SIG-M5 (cell line): Measurements from ENCODE around the gene SLC9A9.

ENCODE experiments used
- DNase-seq: peaks from one replicate; lab custom pipeline; 2025; lab: John Stamatoyannopoulos, UW

SLC9A9 gene

DNA sequence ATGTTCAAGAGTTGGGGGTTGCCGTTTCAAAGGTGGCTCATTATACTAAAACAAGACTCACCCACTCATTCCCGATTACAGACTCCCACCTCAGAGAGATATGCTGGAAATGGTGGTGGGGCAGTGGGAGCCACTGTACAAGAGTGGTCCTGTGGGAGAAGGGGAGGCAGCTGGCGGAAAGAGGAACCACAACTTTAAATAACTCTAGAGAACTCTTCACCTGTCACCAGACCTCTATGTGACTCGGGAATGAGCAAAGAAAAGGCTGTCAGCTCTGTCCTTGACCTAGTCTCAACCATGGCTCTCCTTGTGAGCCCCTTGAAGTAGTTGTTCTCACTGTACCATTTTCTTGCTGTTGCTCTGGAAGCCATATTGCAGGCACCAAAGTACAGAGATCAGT is 434.9 kb downstream of the SLC9A9 start:
- no peak for DNase-seq

DNA sequence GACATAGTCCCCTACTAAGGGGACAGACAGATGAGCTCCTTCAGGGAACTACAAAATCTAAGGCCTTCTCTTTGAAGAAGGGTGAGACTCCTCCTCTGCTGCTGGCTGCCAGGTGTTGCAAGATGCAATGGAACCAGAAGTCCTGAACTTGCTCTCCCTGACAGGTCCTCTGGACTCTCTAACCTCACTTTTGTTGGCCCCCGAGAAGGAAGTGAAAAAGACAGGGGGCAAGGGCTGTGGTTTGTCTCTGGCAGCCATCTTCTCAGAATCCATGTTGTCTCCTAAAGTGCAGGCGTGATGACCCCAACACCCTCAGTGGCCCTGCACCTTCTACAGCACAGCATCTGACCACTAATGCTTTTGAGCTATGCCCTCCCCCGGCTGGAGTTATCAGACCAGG is 436.2 kb downstream of the SLC9A9 start:
- no peak for DNase-seq

DNA sequence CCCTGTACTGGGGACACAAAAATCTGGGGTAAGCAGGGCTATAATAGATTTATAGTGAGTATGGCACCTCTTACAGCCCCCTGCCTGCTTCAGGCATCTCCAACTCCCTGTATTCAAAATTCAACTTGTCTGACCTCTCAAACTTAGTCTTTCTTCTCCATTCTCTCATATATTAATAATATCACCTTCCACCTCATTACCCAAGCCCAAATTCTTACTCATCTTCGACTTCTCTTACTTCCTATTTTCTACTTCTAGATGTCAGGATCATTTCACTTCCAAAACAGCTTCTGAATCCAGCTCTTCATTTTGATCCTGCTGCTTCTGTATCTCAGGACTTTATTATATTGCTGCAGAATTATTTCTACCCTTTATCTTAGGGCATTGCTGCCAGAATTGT is 438.0 kb downstream of the SLC9A9 start:
- DNase-seq = no peak

DNA sequence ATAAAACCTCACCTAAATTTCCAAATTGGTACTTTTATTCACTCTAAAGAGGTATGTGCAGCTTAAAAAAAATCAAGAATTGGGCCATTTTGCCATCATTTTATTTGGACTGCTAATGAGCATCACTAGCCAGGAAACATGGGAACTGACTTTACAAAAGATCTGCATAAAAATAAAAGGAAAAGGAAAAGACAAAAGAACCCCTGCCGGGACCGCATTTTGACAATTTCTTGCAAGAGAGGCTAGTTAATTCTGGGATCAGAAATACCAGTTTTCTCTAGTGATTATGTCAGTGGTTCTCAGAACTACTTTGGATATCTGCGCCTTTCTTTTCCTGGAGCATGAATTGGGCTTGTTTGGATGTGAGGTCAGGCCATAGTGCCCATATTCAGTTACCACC is 439.5 kb downstream of the SLC9A9 start:
- no peak for DNase-seq

DNA sequence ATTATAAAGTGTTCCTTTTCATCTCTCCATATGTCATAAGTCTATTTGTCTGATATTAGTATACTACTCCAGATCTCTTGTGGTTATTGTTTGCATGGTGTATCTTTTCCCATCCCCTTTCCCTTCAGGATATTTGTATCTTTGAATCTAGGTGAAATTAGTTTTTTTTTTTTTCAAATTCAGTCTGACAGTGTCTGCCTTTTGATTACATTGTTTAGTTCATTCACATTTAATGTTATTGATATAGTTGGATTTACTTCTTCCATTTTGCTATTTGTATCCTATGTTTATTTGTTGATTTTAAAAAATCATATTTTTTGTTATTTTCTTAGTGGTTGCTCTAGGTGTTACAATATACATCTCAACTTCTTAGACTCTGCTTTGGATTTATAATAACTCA is 445.7 kb downstream of the SLC9A9 start:
- no peak for DNase-seq

DNA sequence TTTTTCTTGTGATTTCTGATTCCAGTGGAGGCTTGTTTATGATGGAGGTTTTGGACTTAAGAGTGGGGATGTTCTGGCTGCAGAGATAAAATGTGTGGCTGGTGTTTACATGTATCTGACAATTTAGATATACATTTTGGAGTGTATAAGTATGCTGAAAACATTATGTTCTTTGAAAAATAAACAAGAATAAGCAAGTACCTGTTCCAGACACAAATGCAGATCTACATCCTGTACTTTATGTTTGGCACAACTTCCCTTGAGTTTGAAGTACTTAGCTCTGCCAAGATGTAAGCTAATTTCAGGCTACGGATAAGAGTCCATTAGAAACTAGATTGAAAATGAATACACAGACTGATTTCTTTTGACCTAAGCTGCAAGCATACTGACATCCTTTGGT is 451.5 kb downstream of the SLC9A9 start:
- DNase-seq = no peak

DNA sequence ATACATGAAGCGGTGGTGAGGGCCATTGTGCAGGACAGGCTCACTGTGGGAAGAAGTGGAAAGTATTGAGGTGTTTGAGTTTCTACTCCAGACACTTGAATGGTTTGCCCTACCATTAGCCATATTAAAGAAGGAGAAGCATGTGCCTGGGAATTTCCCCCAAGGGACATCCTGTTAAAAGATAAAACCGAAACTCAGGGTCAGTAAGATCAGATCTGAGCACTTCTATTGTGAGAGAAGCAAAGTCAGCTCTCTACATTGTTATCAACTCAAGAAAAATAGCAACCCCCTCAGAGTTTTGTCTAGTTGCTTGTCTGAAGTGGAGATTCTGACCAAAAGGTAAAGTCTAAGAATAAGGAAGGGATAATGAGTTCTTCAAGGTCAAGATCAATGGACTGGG is 458.9 kb downstream of the SLC9A9 start:
- DNase-seq = no peak

DNA sequence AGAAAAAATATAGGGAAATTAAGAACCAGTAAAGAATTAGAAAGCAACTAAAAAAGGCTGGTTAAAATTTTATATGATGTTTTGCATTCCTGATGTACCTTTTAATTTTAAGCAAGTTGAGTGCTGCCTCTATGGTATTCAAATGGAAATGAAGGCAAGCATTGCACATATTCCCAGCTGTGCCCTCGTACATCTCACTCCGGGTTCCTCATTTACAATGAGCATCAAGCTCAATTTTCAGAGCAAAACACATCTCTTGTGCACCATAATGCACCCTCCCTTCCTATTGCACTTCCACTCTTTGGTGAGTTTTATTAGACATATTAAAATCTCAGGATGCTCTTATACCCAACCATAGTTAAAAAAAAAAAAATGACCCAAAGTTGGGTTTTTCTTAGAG is 460.8 kb downstream of the SLC9A9 start:
- DNase-seq = no peak

DNA sequence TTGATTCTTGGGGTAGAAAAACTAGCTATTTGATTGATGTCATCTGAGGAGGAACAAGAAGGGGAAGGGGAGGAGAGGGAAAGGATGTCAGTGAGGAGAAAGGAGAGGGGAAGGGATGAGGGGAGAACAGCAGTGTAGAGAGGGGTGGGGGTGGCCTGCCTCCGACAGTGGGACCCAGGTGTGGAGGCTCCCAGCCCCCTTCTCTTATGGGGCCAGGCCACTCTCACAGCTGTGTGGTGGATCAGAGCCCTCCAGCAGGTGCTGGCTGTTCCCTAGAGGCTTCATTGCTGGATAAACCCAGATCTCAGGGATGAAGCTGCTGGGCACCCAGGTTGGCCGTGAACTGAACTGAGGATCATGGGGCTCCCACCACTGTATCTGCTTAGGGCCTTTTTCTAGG is 464.2 kb downstream of the SLC9A9 start:
- DNase-seq = no peak

DNA sequence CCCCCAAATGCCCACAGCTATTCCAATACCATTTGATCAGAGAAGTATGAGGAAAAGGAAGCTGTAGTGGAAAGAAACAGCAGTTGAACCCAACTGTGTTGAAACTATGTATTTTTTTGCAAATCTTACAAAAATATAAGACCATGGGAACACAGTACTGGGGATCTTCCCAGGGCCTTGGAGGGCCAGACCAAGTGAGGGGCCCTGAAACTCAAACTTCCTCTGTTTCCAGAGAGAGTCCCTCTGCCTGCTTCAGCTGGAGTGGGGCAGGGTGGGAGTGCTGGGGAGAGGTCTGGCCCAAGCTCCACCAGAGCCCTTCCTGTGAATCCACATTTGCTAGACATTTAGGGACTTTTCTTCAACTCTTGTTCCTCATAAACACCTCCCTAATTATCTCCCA is 464.8 kb downstream of the SLC9A9 start:
- no peak for DNase-seq

DNA sequence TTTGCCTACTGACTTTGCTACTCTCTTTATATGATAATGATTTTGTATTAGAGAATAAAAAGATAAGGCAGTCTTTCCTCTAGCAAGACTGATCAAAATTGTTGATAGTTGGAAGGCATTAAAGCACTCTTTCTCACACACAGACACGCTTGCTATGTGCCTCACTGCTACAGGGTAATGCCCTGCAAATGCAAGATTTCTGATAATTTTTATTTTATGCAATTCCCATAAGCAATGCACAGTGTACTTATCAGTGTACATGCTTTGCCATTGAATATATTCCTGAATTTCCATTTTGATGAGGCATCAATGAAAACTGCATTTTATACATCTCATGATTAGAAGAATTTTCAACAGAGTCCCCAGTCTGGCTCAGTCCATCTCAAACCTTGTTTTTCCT is 465.5 kb downstream of the SLC9A9 start:
- no peak for DNase-seq

DNA sequence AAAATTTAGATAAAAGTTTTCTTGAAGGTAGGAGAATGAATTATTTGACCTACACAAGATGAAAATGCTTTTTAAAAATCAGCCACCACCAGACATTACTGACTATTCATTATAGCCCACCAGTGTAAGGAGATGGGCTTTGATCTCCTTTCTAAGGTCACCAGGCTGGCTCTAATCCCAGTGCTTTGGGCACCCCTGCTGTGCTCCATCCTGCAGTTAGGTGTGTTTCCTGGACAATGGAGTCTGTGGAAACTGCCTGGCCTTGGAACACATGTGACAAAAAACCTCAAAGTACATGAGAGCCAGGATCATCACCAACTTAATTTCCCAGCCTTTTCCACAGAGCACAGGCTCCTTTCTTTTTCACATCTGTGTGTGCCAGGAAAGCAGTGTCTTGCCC is 467.8 kb downstream of the SLC9A9 start:
- no peak for DNase-seq

DNA sequence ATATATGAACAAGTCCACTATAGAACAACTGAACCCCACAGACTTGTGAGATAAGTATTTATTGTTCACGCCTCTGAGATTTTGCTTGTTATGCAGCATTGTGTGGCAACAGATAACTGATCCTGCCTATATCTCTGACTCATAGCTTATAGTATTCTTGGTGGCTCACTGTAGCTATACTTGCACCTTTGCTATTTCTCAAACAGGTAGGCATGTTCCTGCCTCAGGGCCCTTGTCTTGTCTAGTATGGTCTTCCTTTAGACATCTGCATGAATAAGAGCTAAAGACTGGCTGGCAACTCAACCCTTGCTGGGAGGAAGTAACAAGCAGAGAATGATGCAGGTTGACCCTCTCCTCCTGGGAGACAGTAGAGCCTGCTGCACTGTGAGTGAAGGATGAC is 472.6 kb downstream of the SLC9A9 start:
- DNase-seq = no peak

DNA sequence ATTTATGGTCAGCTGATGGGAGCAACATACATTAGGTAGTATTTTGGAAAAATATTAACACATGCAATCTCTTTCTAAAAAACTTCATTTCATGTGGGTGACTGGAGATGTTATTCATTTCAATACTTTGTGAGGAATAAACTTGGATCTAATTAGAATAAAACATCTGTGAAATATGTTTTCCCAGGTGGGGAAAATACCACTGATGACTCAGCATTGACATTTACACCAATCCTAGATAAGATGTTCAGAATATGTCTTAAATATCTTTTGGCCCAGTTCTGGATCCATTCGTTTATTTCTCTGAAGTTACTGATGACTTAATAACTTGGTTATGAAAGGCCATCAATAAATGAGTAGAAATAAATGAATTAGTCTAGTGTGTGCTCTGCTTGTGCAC is 481.1 kb downstream of the SLC9A9 start:
- no peak for DNase-seq

DNA sequence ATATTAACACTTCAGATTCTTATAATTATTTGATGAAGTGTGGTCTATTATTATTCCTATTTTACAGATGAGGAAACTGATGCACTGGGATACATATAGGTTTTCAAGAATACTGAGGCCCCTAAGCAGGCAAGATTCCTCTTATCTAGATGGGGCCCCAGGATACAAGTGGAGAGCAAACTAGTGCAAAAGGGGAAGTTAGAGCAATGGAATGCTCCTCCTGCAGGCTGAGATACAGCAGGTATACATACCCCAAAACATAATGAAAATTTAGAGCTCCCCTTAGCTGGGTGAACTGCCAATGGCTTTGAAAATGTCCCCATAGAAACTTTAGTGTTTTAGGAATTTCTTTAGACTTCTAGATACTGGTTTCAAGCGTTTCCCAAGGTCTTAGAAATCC is 481.6 kb downstream of the SLC9A9 start:
- DNase-seq = no peak

DNA sequence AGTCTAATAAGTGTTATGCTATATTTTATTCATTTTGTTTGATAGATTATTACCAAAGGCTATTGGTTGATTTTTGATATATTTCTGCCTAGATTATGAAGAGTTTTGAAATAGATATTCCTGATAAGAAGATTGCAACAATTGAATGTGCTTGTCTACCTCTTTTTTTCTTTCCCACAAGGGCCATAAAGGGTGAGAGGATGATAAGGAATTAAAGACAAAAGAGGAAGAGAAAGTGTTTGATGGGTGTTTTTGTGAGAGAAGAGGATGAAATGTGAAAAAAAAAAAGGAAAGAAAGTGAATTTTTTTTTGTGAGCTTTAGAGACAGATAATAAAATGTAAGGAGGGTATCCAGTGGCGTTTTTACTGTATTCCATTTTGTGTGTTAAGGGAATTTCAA is 484.3 kb downstream of the SLC9A9 start:
- DNase-seq = no peak

DNA sequence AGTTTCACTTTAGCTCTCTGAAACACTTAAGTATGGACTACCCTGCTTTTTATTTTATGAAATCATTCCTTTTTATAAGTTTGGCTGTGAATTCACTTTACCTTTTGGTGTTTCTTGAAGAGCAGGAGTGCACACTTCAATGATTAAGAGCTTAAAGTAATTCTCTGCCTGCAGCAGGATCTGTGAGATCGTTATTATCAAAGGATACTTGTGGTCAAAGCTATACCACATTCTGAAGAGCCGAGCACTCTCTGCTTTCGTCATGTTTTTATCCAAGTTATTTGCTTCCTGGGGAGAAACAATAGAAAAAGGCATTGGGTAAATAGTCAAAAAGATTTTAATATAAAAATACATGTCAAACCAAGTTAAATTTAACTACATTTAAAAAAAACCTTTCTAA is 485.0 kb downstream of the SLC9A9 start:
- DNase-seq = no peak

DNA sequence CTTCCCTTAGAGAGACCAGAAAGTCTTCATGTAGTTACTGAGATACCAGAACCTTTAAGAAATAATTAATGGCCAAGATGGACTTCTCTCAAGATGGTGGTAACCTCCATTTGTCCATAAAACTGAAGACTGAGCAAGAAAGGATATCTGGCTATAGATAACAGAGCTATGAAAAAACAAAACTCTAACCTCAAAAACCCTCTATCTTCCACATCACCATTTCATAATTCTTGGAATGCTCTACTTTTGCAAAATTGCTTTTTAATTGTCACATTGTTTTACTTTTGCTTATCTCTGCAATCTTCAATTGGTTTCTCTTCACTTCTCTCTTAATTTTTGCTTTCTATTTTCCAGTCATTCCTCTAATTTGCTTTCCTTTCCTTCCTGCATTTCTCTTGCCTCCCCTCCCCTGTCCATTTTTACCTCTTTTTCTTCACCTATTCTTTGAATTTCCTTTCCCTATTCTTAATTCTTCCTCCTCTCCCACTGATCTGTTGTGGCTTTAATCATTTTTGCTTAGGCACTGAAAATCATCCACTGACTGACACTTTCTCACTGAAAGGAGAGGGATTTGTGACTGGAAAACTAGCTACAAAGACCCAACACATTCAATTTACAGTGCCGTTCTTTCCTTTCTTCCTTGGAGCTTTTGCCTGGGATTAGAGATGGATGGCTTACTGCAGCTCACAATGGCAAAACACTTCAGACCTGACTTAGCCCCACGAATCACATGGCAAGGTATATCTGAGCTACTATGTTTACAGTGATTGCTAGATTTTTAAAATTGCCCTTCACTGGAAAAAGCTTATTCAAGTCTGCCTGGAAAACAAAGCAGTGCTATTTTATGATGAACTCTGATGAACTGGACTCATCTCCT is 485.9 kb downstream of the SLC9A9 start:
- DNase-seq = no peak

DNA sequence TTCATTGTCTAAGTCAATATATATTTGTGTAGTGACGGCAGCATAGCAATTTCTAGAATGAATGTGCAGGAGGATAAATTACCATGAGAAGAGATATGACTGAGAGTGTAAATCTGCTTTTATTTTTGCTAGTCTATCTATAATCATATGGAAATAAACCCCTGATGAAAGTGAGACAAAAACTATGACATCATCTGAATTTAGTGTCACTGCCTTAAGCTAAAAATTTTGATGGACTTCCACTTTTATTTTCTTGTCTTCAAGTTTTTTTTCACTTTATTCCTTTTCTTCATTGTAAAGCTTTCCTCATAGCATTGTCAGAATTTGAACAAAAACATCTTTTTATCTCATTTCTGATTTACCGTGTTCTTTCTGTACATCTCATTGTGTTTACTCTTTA is 486.7 kb downstream of the SLC9A9 start:
- no peak for DNase-seq

DNA sequence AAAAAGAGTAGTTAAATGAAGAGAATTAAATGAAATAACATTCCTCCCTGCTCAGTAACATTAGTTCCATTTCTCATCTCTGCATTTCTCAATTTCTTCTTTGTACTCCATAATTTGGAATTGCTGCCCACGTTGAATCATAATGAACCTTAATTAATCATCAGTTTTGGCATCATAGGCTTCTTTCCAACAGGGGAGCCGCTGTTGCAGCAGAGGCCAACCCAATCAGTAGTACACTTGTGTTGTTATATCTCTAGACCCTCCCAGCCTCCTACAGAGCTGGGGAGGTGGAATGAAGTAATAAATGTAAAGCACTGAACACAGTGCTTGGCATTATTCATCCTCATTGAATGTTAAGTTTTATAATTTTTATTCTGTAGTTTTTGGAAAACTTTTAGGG is 488.0 kb downstream of the SLC9A9 start:
- no peak for DNase-seq

DNA sequence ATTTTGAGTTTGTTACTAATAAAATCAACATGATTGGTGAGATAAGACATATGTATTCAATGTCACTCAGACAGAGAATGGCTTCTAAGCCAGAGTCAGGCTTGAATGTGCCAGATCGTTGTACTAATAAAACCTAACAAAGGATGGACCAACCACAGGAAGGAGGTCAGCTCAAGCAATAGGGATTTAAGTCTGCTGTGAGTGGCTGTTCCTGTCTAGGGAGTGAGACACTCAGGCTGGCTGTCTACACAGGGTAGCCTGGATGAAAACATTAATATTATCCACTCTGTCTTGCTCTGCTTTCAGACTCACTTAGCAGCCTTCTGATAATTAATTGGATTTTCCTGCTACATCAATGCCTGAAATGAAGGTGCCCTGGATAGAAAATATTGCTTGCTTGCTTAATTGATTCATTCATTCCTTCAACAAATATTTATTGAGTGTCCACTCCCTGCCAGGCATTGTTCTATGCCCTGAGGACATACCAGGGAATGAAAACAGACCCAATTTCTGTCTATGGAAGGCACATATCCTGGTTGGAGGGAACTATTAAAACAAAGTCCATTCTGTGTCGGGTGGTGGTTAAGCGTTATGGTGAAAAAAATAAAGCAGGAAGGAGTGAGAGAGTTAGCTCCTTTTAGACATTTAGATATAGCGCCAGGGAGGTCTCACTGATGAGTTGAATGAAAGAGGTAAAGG is 489.3 kb downstream of the SLC9A9 start:
- no peak for DNase-seq

DNA sequence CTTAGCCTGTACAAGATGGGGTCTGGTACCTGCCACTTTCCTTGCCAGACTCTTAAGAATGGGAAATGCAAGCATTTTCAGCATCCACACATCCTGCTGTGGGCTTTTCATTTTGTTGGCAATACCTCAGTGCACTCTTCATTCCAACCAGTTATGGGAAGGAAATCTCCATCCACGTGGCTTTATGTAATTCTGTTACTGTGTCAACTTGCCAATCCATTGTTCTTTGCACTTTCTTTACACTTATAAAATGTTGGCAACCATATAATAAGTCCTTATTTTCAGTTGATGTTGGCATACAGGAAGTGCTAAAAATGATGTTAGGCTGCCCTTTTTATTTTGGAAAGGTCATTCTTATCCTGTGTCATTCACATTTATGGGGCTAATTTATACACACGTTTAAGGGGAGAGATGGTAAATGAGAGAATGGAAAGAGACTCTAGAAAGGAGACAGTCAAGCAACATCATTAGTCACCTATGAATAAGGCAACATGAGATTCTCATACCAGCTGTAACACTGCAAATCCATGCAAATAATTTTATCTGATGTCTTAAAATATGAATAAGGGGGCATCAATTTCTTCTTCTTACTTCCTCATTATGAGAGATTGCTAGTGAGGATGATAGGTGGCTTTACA is 490.0 kb downstream of the SLC9A9 start:
- DNase-seq = no peak

DNA sequence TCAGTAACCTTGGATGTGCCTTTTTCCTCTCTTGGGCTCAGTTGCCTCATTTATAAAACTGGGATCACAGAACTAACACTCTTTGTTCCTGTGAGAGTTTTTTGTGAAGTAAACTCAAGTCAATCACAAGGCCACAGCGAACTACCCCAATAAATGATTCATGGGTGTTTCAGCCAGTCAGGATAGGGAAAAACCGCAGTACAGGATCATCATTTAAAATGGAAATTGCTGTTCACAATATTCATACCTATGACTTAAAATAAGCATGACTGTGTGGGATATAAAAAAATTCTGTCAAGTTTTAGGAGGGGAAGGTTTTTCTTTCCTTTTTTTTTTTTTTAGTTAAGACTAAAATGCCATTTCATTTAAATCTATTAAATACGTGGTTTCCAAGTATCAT is 490.6 kb downstream of the SLC9A9 start:
- DNase-seq = no peak
